MM.1S (cell line): ENCODE results near the gene MISFA.

Source experiments
- EZH2phosphoT487 ChIP-seq: fragments of 300-600 bp; sonication (generic); IDR thresholded peaks from 2 replicates; pipeline ENCODE4 v1.6.1; 2018; ENCODE audit warnings: antibody characterized with exemption, low read length
- TF ChIP-seq, protein P1 (sequence below): fragments of 300-600 bp; sonication (generic); IDR thresholded peaks from 2 replicates; pipeline ENCODE4 v1.5.1; 2016; ENCODE audit warnings: antibody characterized with exemption, low read length, mixed read lengths

GRCh38 chr11:18618342-18619025, 18.9 kb downstream of the MISFA start:
- TF ChIP-seq, protein P1, sequence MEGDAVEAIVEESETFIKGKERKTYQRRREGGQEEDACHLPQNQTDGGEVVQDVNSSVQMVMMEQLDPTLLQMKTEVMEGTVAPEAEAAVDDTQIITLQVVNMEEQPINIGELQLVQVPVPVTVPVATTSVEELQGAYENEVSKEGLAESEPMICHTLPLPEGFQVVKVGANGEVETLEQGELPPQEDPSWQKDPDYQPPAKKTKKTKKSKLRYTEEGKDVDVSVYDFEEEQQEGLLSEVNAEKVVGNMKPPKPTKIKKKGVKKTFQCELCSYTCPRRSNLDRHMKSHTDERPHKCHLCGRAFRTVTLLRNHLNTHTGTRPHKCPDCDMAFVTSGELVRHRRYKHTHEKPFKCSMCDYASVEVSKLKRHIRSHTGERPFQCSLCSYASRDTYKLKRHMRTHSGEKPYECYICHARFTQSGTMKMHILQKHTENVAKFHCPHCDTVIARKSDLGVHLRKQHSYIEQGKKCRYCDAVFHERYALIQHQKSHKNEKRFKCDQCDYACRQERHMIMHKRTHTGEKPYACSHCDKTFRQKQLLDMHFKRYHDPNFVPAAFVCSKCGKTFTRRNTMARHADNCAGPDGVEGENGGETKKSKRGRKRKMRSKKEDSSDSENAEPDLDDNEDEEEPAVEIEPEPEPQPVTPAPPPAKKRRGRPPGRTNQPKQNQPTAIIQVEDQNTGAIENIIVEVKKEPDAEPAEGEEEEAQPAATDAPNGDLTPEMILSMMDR, result no peak
- TF ChIP-seq EZH2phosphoT487, result no peak
